ENCODE measurements around the gene KDM3A.
A peak's percentile ranks its signal among the peaks of the same experiment; 100 is the strongest.

DNA sequence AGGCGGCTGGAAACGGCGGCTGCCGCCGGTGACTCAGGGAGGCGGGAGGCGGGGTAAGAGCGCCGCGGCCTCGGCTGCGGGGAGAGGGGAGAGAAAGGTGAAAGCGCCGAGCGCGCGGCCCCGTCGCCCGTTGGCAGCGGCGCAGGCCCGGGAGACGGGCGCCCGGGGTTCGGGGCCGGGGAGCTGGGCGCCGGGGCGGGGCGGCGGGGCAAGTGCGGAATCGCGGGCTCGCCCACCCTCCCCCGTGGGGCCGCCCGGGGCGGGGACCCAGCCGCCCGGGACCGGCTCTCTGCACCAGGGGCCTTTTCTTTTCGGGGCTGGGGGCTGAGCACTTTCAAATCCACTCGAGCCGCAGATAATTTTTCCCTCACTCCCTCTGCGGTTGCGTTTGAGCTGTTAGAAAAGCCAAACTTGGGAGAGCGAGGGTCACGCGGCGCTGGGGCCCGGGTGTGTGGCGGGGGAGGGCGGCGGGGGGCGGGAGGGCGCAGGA, 266 bp downstream of the KDM3A start:
- TF ChIP-seq, protein P1, sequence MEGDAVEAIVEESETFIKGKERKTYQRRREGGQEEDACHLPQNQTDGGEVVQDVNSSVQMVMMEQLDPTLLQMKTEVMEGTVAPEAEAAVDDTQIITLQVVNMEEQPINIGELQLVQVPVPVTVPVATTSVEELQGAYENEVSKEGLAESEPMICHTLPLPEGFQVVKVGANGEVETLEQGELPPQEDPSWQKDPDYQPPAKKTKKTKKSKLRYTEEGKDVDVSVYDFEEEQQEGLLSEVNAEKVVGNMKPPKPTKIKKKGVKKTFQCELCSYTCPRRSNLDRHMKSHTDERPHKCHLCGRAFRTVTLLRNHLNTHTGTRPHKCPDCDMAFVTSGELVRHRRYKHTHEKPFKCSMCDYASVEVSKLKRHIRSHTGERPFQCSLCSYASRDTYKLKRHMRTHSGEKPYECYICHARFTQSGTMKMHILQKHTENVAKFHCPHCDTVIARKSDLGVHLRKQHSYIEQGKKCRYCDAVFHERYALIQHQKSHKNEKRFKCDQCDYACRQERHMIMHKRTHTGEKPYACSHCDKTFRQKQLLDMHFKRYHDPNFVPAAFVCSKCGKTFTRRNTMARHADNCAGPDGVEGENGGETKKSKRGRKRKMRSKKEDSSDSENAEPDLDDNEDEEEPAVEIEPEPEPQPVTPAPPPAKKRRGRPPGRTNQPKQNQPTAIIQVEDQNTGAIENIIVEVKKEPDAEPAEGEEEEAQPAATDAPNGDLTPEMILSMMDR (IDR thresholded peaks at IDR 0.05), result no peak
- TF ChIP-seq POLR2A (IDR thresholded peaks at IDR 0.05), result peak; percentile 96 to 97
